Measurements from ENCODE around the gene RBMS1. TPM values are rescaled to one million over a fixed set of nuclear protein-coding genes. Genes with fewer than 3 reads are reported as not detected.

Gene RBMS1
- polyA plus RNA-seq, 2 of the 4 experiments (the other 2 are of a cell fraction) = 51.9 to 108 TPM

- TF ChIP-seq NFE2L2 (conservative IDR thresholded peaks at IDR 0.05; ENCODE audit: low read length) = no peak
- no peak for TF ChIP-seq ZC3H11A (IDR thresholded peaks at IDR 0.05)
- TF ChIP-seq, protein P1, sequence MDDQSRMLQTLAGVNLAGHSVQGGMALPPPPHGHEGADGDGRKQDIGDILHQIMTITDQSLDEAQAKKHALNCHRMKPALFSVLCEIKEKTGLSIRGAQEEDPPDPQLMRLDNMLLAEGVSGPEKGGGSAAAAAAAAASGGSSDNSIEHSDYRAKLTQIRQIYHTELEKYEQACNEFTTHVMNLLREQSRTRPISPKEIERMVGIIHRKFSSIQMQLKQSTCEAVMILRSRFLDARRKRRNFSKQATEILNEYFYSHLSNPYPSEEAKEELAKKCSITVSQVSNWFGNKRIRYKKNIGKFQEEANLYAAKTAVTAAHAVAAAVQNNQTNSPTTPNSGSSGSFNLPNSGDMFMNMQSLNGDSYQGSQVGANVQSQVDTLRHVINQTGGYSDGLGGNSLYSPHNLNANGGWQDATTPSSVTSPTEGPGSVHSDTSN (IDR thresholded peaks at IDR 0.05) = no peak
- TF ChIP-seq CEBPB (IDR thresholded peaks at IDR 0.05) = no peak
- TF ChIP-seq CHD2 (IDR thresholded peaks at IDR 0.05; ENCODE audit: low read length, partially characterized antibody) = no peak
- TF ChIP-seq, protein P2, sequence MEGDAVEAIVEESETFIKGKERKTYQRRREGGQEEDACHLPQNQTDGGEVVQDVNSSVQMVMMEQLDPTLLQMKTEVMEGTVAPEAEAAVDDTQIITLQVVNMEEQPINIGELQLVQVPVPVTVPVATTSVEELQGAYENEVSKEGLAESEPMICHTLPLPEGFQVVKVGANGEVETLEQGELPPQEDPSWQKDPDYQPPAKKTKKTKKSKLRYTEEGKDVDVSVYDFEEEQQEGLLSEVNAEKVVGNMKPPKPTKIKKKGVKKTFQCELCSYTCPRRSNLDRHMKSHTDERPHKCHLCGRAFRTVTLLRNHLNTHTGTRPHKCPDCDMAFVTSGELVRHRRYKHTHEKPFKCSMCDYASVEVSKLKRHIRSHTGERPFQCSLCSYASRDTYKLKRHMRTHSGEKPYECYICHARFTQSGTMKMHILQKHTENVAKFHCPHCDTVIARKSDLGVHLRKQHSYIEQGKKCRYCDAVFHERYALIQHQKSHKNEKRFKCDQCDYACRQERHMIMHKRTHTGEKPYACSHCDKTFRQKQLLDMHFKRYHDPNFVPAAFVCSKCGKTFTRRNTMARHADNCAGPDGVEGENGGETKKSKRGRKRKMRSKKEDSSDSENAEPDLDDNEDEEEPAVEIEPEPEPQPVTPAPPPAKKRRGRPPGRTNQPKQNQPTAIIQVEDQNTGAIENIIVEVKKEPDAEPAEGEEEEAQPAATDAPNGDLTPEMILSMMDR (IDR thresholded peaks at IDR 0.05) = no peak
- no peak for TF ChIP-seq MAFK (IDR thresholded peaks at IDR 0.05; ENCODE audit: partially characterized antibody)
- TF ChIP-seq EHF (CRISPR knock-in tag; IDR thresholded peaks at IDR 0.05) = no peak
- TF ChIP-seq HOXB5 (CRISPR knock-in tag; IDR thresholded peaks at IDR 0.05) = no peak
- no peak for TF ChIP-seq TFCP2L1 (CRISPR knock-in tag; IDR thresholded peaks at IDR 0.05)
- TF ChIP-seq, protein P3, sequence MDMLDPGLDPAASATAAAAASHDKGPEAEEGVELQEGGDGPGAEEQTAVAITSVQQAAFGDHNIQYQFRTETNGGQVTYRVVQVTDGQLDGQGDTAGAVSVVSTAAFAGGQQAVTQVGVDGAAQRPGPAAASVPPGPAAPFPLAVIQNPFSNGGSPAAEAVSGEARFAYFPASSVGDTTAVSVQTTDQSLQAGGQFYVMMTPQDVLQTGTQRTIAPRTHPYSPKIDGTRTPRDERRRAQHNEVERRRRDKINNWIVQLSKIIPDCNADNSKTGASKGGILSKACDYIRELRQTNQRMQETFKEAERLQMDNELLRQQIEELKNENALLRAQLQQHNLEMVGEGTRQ (IDR thresholded peaks at IDR 0.05) = no peak
- TF ChIP-seq RCOR1 (IDR thresholded peaks at IDR 0.05; ENCODE audit: low read depth, low read length) = no peak
- FAIRE-seq (no peak), DNase-seq (ENCODE audit: low read depth in 1 of 2, low spot score in 1 of 2) (no peak), ATAC-seq (no peak)
- Histone ChIP-seq H3K4me1 (peaks cover 97% of the 10 kb centered on the region), H3K9me3 (no peaks in the 10 kb centered on the region), H3K4me3 (no peak overlapping the region), H3K4me2 (peak overlapping the region; percentile 73), H3K27ac (peak overlapping the region; percentile 88 to 97)
- 92% methylated on average over 5 of the region's 5 CpGs for WGBS (ENCODE audit: missing lambda C conversion rate)
- ChIA-PET POLR2A (no interaction called here), CTCF (interaction anchor here (0.6 to 5.5 kb wide), 9 partner anchors 14 to 1475 kb away, joined by 3 to 49 read pairs (median 5); no protein-coding TSS in a partner anchor)
Observed at GRCh38 chr2:160226367-160226766, 267.2 kb downstream of the RBMS1 start.

- CTCF ChIA-PET = interaction anchor here (0.6 to 5.5 kb wide), 10 partner anchors 13 to 1474 kb away, joined by 3 to 49 read pairs (median 4); no protein-coding TSS in a partner anchor
- no peak overlapping the region for H3K4me3 ChIP-seq
Observed at GRCh38 chr2:160225722-160226121, 267.9 kb downstream of the RBMS1 start.

More at GRCh38 chr2:160225722-160226121, 267.9 kb downstream of the RBMS1 start:
- H3K4me2 ChIP-seq = peak overlapping the region; percentile 73; the same call in 1 of the 3 replicates
- H3K9me3 ChIP-seq = no peaks in the 10 kb centered on the region
- ATAC-seq (no peak), DNase-seq (ENCODE audit: low read depth in 1 of 2, low spot score in 1 of 2) (no peak), FAIRE-seq (no peak)
- WGBS (ENCODE audit: missing lambda C conversion rate) = 92% methylated on average over 4 of the region's 4 CpGs
- TF ChIP-seq POLR2A (IDR thresholded peaks at IDR 0.05; ENCODE audit: low read length) (no peak), CBX8 (IDR thresholded peaks at IDR 0.05) (no peak), TFCP2L1 (CRISPR knock-in tag; IDR thresholded peaks at IDR 0.05) (no peak), MAFK (IDR thresholded peaks at IDR 0.05; ENCODE audit: partially characterized antibody) (no peak), RCOR1 (IDR thresholded peaks at IDR 0.05; ENCODE audit: low read depth, low read length) (no peak), HDAC2 (IDR thresholded peaks at IDR 0.05) (no peak), EHMT2 (IDR thresholded peaks at IDR 0.05; ENCODE audit: low read depth) (no peak), ZC3H11A (IDR thresholded peaks at IDR 0.05) (no peak), MAX (IDR thresholded peaks at IDR 0.05) (no peak), KDM5A (IDR thresholded peaks at IDR 0.05) (no peak), PHF8 (IDR thresholded peaks at IDR 0.05; ENCODE audit: borderline replicate concordance, low read depth) (no peak), HOXA7 (CRISPR knock-in tag; IDR thresholded peaks at IDR 0.05) (no peak), ZSCAN20 (CRISPR knock-in tag; IDR thresholded peaks at IDR 0.05) (no peak), HEYL (CRISPR knock-in tag; IDR thresholded peaks at IDR 0.05) (no peak), JUNB (IDR thresholded peaks at IDR 0.05) (no peak)
- TF ChIP-seq, protein P4, sequence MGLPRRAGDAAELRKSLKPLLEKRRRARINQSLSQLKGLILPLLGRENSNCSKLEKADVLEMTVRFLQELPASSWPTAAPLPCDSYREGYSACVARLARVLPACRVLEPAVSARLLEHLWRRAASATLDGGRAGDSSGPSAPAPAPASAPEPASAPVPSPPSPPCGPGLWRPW (IDR thresholded peaks at IDR 0.05) = no peak
- TF ChIP-seq, protein P5, sequence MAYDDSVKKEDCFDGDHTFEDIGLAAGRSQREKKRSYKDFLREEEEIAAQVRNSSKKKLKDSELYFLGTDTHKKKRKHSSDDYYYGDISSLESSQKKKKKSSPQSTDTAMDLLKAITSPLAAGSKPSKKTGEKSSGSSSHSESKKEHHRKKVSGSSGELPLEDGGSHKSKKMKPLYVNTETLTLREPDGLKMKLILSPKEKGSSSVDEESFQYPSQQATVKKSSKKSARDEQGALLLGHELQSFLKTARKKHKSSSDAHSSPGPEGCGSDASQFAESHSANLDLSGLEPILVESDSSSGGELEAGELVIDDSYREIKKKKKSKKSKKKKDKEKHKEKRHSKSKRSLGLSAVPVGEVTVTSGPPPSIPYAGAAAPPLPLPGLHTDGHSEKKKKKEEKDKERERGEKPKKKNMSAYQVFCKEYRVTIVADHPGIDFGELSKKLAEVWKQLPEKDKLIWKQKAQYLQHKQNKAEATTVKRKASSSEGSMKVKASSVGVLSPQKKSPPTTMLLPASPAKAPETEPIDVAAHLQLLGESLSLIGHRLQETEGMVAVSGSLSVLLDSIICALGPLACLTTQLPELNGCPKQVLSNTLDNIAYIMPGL (CRISPR knock-in tag; IDR thresholded peaks at IDR 0.05; ENCODE audit: borderline replicate concordance) = no peak
- POLR2A ChIA-PET = interaction anchor here (1.1 kb wide), 1 partner anchor 11 kb away, joined by 3 read pairs; no protein-coding TSS in a partner anchor
- peak overlapping the region; percentile 88 to 97 for H3K27ac ChIP-seq
- peaks cover 97% of the 10 kb centered on the region for H3K4me1 ChIP-seq
